ENCODE results near the gene PKDREJ. TPM values are rescaled to one million over a fixed set of nuclear protein-coding genes. Genes with fewer than 3 reads are reported as not detected.

PKDREJ gene
- total and polyA plus RNA-seq, 2 of the 4 experiments (the other 2 are of a cell fraction), result 0.02 TPM; not detected in 1

GRCh38 chr22:46267431-46268279 lies 4.5 kb upstream of the PKDREJ start, which contains the start of gene TTC38:
TSS of gene TTC38 (plus strand) at chr22:46268008. CDS start at chr22:46268040, 32 bp downstream.
- Histone ChIP-seq H3K4me3 (ENCODE audit: insufficient read depth, low read depth, low read length) (peak within 1 kb of the TSS; percentile 78), H4K20me1 (ENCODE audit: insufficient read depth, low read length) (0 out of 2 replicates have a peak, but pooled peaks cover 5% of the 10 kb centered on the region), H2AK9ac (replicated peaks; ENCODE audit: low read depth, low read length, poor library complexity) (peak within 1 kb of the TSS; percentile 96), H3K27me3 (ENCODE audit: control insufficient read depth, insufficient read depth, low read length) (peaks cover 4% of the 10 kb centered on the region; the same call in 1 of the 2 replicates), H3K79me1 (ENCODE audit: low read depth in 1 of 2, low read length in 2 of 2) (peaks cover 15 to 24% of the 10 kb centered on the region in 2 experiments), H3K9ac (ENCODE audit: low read depth, low read length) (peak within 1 kb of the TSS; percentile 78), H2BK120ac (ENCODE audit: low read depth, low read length) (no peak within 1 kb of the TSS), H3K4me2 (ENCODE audit: low read depth, low read length) (peak within 1 kb of the TSS; percentile 91), H4K5ac (ENCODE audit: low read depth, low read length) (peak within 1 kb of the TSS; percentile 77), H3K18ac (ENCODE audit: low read depth, low read length) (peak within 1 kb of the TSS; percentile 10; the same call in 1 of the 2 replicates), H2AFZ (replicated peaks; ENCODE audit: low read length, poor library complexity) (peak within 1 kb of the TSS; percentile 100), H3K9me3 (ENCODE audit: control insufficient read depth, insufficient read depth, low read length) (peaks cover 2% of the 10 kb centered on the region; the same call in 1 of the 2 replicates), H4K8ac (ENCODE audit: low read depth in 2 of 2, low read length in 2 of 2) (peak within 1 kb of the TSS; percentile 40 to 93), H3K9me1 (ENCODE audit: insufficient read depth, low read length) (peaks cover 11% of the 10 kb centered on the region), H3K56ac (ENCODE audit: extremely low read depth, insufficient read depth, low read length) (peak within 1 kb of the TSS; percentile 68), H3K4me1 (ENCODE audit: control insufficient read depth, insufficient read depth, low read length) (peaks cover 10% of the 10 kb centered on the region), H2AK5ac (ENCODE audit: low read depth, low read length) (peak within 1 kb of the TSS; percentile 84), H3K23ac (ENCODE audit: low read depth, low read length) (peak within 1 kb of the TSS; percentile 95), H2BK20ac (ENCODE audit: low read depth, low read length) (no peak within 1 kb of the TSS), H3K14ac (replicated peaks; ENCODE audit: low read depth, low read length) (peak within 1 kb of the TSS; percentile 98), H3K4ac (ENCODE audit: low read depth, low read length) (peak within 1 kb of the TSS; percentile 81), H3K36me3 (ENCODE audit: control insufficient read depth, insufficient read depth, low read length) (peaks cover 12% of the 10 kb centered on the region), H4K91ac (ENCODE audit: insufficient read depth, low read depth, low read length) (peak within 1 kb of the TSS; percentile 73), H2BK5ac (ENCODE audit: low read depth, low read length, poor library complexity, severe bottlenecking) (peak within 1 kb of the TSS; percentile 56), H2BK15ac (ENCODE audit: low read depth, low read length) (peak within 1 kb of the TSS; percentile 57; the same call in 1 of the 3 replicates), H3K27ac (ENCODE audit: insufficient read depth, low read length) (peak within 1 kb of the TSS; percentile 64)
- ATAC-seq (ENCODE audit: low read depth), result peak; percentile 99
- dilution Hi-C loops (cut with HindIII; ENCODE audit: low sequenced_read_pairs, unreplicated experiment) (no loop called here), in situ Hi-C loops (cut with MboI; ENCODE audit: low sequenced_read_pairs) (no loop called here), intact Hi-C loops (cut with micrococcal nuclease) (loop anchor here (2.0 kb wide), 1 partner anchor 117 kb away; the partner anchor contains the start of gene PPARA)
- 0% methylated on average over 44 of the region's 74 CpGs; no CpG with 5 or more reads in 1 of the 2 experiments for WGBS, 2 experiments (ENCODE audit: extremely low coverage in 2 of 2, insufficient read length in 1 of 2)
- DNase-seq, result peak; percentile 60
- no TSS peak for BruUV-seq (replicated peaks)
- POLR2A ChIA-PET (ENCODE audit: unreplicated experiment), result interaction anchor here (0.7 to 1.0 kb wide), 2 partner anchors 17 to 23 kb away, joined by 3 to 4 read pairs; partner anchors contain the start of gene CDPF1
- CTCF ChIA-PET, result interaction anchor here (1.0 kb wide), 1 partner anchor 9 kb away, joined by 5 read pairs; no protein-coding TSS in a partner anchor
- no peak; the same call in 1 of the 2 replicates for TF ChIP-seq RAD21 (IDR thresholded peaks at IDR 0.05; ENCODE audit: low read length)
- TF ChIP-seq MAFK (IDR thresholded peaks at IDR 0.05; ENCODE audit: low read depth, low read length), result no peak
- TF ChIP-seq RCOR1 (IDR thresholded peaks at IDR 0.05; ENCODE audit: insufficient replicate concordance, low read length), result no peak
- TF ChIP-seq CHD1 (IDR thresholded peaks at IDR 0.05; ENCODE audit: low read depth, low read length), result no peak
- TF ChIP-seq RFX5 (IDR thresholded peaks at IDR 0.05; ENCODE audit: low read depth, low read length), result no peak
- no peak for TF ChIP-seq CTCF (conservative IDR thresholded peaks at IDR 0.05; ENCODE audit: low read depth, low read length)
- peak; percentile 44; the same call in 1 of the 2 replicates for TF ChIP-seq MAZ (IDR thresholded peaks at IDR 0.05; ENCODE audit: borderline replicate concordance, low read depth, low read length)
- TF ChIP-seq MXI1 (IDR thresholded peaks at IDR 0.05; ENCODE audit: borderline replicate concordance, low read depth, low read length), result no peak
- TF ChIP-seq ELK1 (IDR thresholded peaks at IDR 0.05; ENCODE audit: borderline replicate concordance, low read depth, low read length), result no peak
- TF ChIP-seq POLR2A (IDR thresholded peaks at IDR 0.05; ENCODE audit: low read depth, low read length), result peak; percentile 37; the same call in 1 of the 2 replicates
- no peak for TF ChIP-seq USF2 (IDR thresholded peaks at IDR 0.05; ENCODE audit: low read depth, low read length)
- no peak for TF ChIP-seq FOS (IDR thresholded peaks at IDR 0.05; ENCODE audit: low read depth, low read length)
- no peak for TF ChIP-seq SMC3 (IDR thresholded peaks at IDR 0.05; ENCODE audit: low read depth, low read length)
